A549 (cell line): ENCODE data around the gene GALNTL6. TPM values are rescaled to one million over a fixed set of nuclear protein-coding genes. Genes with fewer than 3 reads are reported as not detected.

Source experiments
- ATAC-seq, 2 experiments: fragments of 200-7000 bp in 1 of 2; fragments of >200 bp in 1 of 2; cut with Nextera tagmentation in 1 of 2; cut with Tn5 transposase in 1 of 2; 3 replicates each; pipeline versions ENCODE4 v1.8.0 to v1.9.1; 2018 to 2020; ENCODE audit warnings: mild to moderate bottlenecking in 1 of 2, moderate library complexity in 1 of 2
- CTCF ChIA-PET: fragments of 300-600 bp; sonication (Branson Sonifier 250); formaldehyde crosslinking; extraction: SDS; loops from one replicate; lab custom pipeline; 2021; ENCODE audit warnings: antibody characterized with exemption, inconsistent platforms; lab: Yijun Ruan, JAX
- POLR2A ChIA-PET: fragments of 350-600 bp; formaldehyde crosslinking; extraction: SDS; loops from one replicate; lab custom pipeline; 2021; ENCODE audit warnings: antibody characterized with exemption, inconsistent platforms; lab: Yijun Ruan, JAX
- DNase-seq, 2 experiments: peaks; one replicate each; pipeline versions ENCODE4 v3.0.0 to v3.0.0-alpha.2; 2011 to 2016; ENCODE audit warnings: low read depth in 1 of 2, low spot score in 1 of 2
- FAIRE-seq: peaks from 2 replicates; lab custom pipeline; 2011; peaks lifted over from hg19 to GRCh38; lab: Jason Lieb, UNC
- H3K27ac ChIP-seq, 2 experiments: fragments of >200 bp; sonication (Bioruptor Twin); formaldehyde crosslinking; 3 replicates each; pipeline ENCODE4 v1.5.1; 2016 to 2017
- H3K4me1 ChIP-seq: fragments of >200 bp; sonication (Bioruptor Twin); formaldehyde crosslinking; 3 replicates; pipeline ENCODE4 v1.6.1; 2016
- H3K4me2 ChIP-seq: fragments of >200 bp; sonication (Bioruptor Twin); formaldehyde crosslinking; 3 replicates; pipeline ENCODE4 v1.6.1; 2016
- H3K4me3 ChIP-seq: fragments of >200 bp; sonication (Bioruptor Twin); formaldehyde crosslinking; 3 replicates; pipeline ENCODE4 v1.5.1; 2016
- H3K9me3 ChIP-seq: fragments of >200 bp; sonication (Bioruptor Twin); formaldehyde crosslinking; 3 replicates; pipeline ENCODE4 v1.6.1; 2016
- CBX8 ChIP-seq: fragments of 200-600 bp; sonication (generic); IDR thresholded peaks from 2 replicates; pipeline ENCODE4 v1.6.1; 2016
- CEBPB ChIP-seq, 2 experiments: fragments of >200 bp in 1 of 2; sonication (Bioruptor Twin) in 1 of 2; formaldehyde crosslinking in 1 of 2; IDR thresholded peaks; 2 replicates each; pipeline ENCODE4 v1.6.1; 2012 to 2016
- CHD4 ChIP-seq: fragments of 200-600 bp; sonication (generic); IDR thresholded peaks from 2 replicates; pipeline ENCODE4 v1.6.1; 2016; ENCODE audit warnings: antibody characterized with exemption, mild to moderate bottlenecking, borderline replicate concordance
- CTCF ChIP-seq: fragments of >200 bp; sonication (Bioruptor Twin); formaldehyde crosslinking; IDR thresholded peaks from 3 replicates; pipeline ENCODE4 v1.5.1; 2016
- EHF ChIP-seq: fragments of 250-450 bp; sonication (Bioruptor Pico); IDR thresholded peaks from 2 replicates; pipeline ENCODE4 v1.5.0; 2020; ENCODE audit warnings: mild to moderate bottlenecking
- ELK1 ChIP-seq: fragments of 150-350 bp; IDR thresholded peaks from 2 replicates; pipeline ENCODE4 v1.6.1; 2014; ENCODE audit warnings: low read depth, mild to moderate bottlenecking, low read length
- FOSB ChIP-seq: fragments of 250-450 bp; sonication (Bioruptor Pico); IDR thresholded peaks from 2 replicates; pipeline ENCODE4 v1.5.0; 2020; ENCODE audit warnings: mild to moderate bottlenecking, moderate library complexity
- HDAC2 ChIP-seq: fragments of 200-600 bp; sonication (generic); IDR thresholded peaks from 2 replicates; pipeline ENCODE4 v1.6.1; 2016
- HMGXB4 ChIP-seq: fragments of 250-450 bp; sonication (Bioruptor Pico); IDR thresholded peaks from 2 replicates; pipeline ENCODE4 v1.5.0; 2021; ENCODE audit warnings: mild to moderate bottlenecking, moderate library complexity, borderline replicate concordance
- HOXA7 ChIP-seq: fragments of 250-450 bp; sonication (Bioruptor Pico); IDR thresholded peaks from 2 replicates; pipeline ENCODE4 v1.5.0; 2020; ENCODE audit warnings: mild to moderate bottlenecking, moderate library complexity
- HOXB5 ChIP-seq: fragments of 250-450 bp; sonication (Bioruptor Pico); IDR thresholded peaks from 2 replicates; pipeline ENCODE4 v1.5.0; 2020; ENCODE audit warnings: mild to moderate bottlenecking, moderate library complexity
- MAZ ChIP-seq: fragments of 150-350 bp; IDR thresholded peaks from 2 replicates; pipeline ENCODE4 v1.6.1; 2014; ENCODE audit warnings: antibody characterized with exemption, low read depth, low read length, borderline replicate concordance
- NPAS2 ChIP-seq: fragments of 250-450 bp; sonication (Bioruptor Pico); IDR thresholded peaks from 2 replicates; pipeline ENCODE4 v1.8.0; 2022; ENCODE audit warnings: mild to moderate bottlenecking, moderate library complexity, borderline replicate concordance
- NR3C1 ChIP-seq: fragments of >200 bp; sonication (Bioruptor Twin); formaldehyde crosslinking; IDR thresholded peaks from 3 replicates; pipeline ENCODE4 v1.6.1; 2017
- PHF8 ChIP-seq: fragments of 200-600 bp; sonication (generic); IDR thresholded peaks from 2 replicates; pipeline ENCODE4 v1.6.1; 2016; ENCODE audit warnings: low read depth, mild to moderate bottlenecking, antibody characterized with exemption, moderate library complexity, borderline replicate concordance
- RARB ChIP-seq: fragments of 250-450 bp; sonication (Bioruptor Pico); IDR thresholded peaks from 2 replicates; pipeline ENCODE4 v1.8.0; 2021; ENCODE audit warnings: mild to moderate bottlenecking, moderate library complexity
- RNF2 ChIP-seq: fragments of 200-600 bp; sonication (generic); IDR thresholded peaks from 2 replicates; pipeline ENCODE4 v1.6.1; 2016; ENCODE audit warnings: low read depth, mild to moderate bottlenecking, antibody characterized with exemption, moderate library complexity, borderline replicate concordance
- SREBF2 ChIP-seq: fragments of 450-650 bp; IDR thresholded peaks from 2 replicates; pipeline ENCODE4 v1.6.1; 2014; ENCODE audit warnings: mild to moderate bottlenecking, moderate library complexity
- TFCP2L1 ChIP-seq: fragments of 250-450 bp; sonication (Bioruptor Pico); IDR thresholded peaks from 2 replicates; pipeline ENCODE4 v1.5.0; 2021; ENCODE audit warnings: mild to moderate bottlenecking
- USF2 ChIP-seq: fragments of 450-650 bp; IDR thresholded peaks from 2 replicates; pipeline ENCODE4 v1.6.1; 2014; ENCODE audit warnings: antibody characterized with exemption
- ZC3H11A ChIP-seq: fragments of 450-650 bp; IDR thresholded peaks from 2 replicates; pipeline ENCODE4 v1.6.1; 2014; ENCODE audit warnings: antibody characterized with exemption, mild to moderate bottlenecking
- ZFP36 ChIP-seq: fragments of 450-650 bp; IDR thresholded peaks from 2 replicates; pipeline ENCODE4 v1.6.1; 2014; ENCODE audit warnings: borderline replicate concordance; ENCODE audit not compliant: partially characterized antibody
- ZNF302 ChIP-seq: fragments of 250-450 bp; sonication (Bioruptor Pico); IDR thresholded peaks from 2 replicates; pipeline ENCODE4 v1.9.0; 2021; ENCODE audit warnings: inconsistent platforms, mild to moderate bottlenecking, moderate library complexity
- WGBS: methylation state at CpG from one replicate; pipeline ENCODE4 v1.1.6; 2017; ENCODE audit errors: missing lambda C conversion rate; 5-methylcytosine and 5-hydroxymethylcytosine counted together
- polyA plus RNA-seq, 4 experiments: library from polyadenylated mRNA; depleted of rRNA in 3 of 4; stranded (reverse); fragments of >200 nt; fragmentation: RNase III in 1 of 4; extraction: RNeasy Plus Mini Kit Qiagen cat#74134 plus additional on column Dnase treatment in 1 of 4; gene quantifications; 2 replicates in 3 of 4; 3 replicates in 1 of 4; pipeline ENCODE4 v1.2.3, GENCODE V29; 2011 to 2017

GALNTL6 gene
- polyA plus RNA-seq, 2 of the 4 experiments (the other 2 are of a cell fraction), result 0.06 to 0.49 TPM

- FAIRE-seq, result no peak
- DNase-seq, result no peak
- POLR2A ChIA-PET, result no interaction called here
- ATAC-seq, result no peak
- no peaks in the 10 kb centered on the region for H3K9me3 ChIP-seq
- H3K4me3 ChIP-seq, result no peak overlapping the region
- no peak for TF ChIP-seq CTCF
- no peak for TF ChIP-seq ELK1
- TF ChIP-seq CBX8, result no peak
- TF ChIP-seq, all 56 proteins: peak for 0
- Histone ChIP-seq H3K4me2 (no peak overlapping the region), H3K4me1 (no peaks in the 10 kb centered on the region), H3K27ac (no peak overlapping the region)
- CTCF ChIA-PET, result no interaction called here
- 93% methylated on average over 1 of the region's 1 CpG for WGBS
These were observed 311.6 kb downstream of the GALNTL6 start for GRCh38 chr4:172124656-172125308.

GRCh38 chr4:172125443-172125842 lies 312.2 kb downstream of the GALNTL6 start:
- no peak for TF ChIP-seq SREBF2
- no peak for TF ChIP-seq ZC3H11A
- TF ChIP-seq NR3C1, result no peak
- no peak for TF ChIP-seq RNF2
- TF ChIP-seq FOSB (CRISPR knock-in tag), result no peak
- no peak for TF ChIP-seq EHF (CRISPR knock-in tag)
- no peak for TF ChIP-seq HDAC2
- TF ChIP-seq HOXB5 (CRISPR knock-in tag), result no peak
- TF ChIP-seq CHD4, result no peak
- TF ChIP-seq TFCP2L1 (CRISPR knock-in tag), result no peak
- TF ChIP-seq HMGXB4 (CRISPR knock-in tag), result no peak
- TF ChIP-seq CEBPB (IDR thresholded peaks at IDR 0.05), result no peak
- TF ChIP-seq CTCF, result no peak
- no peak for TF ChIP-seq ZNF302 (CRISPR knock-in tag)
- FAIRE-seq (no peak), DNase-seq (no peak), ATAC-seq (no peak)
- Histone ChIP-seq H3K4me1 (no peaks in the 10 kb centered on the region), H3K27ac (no peak overlapping the region), H3K9me3 (no peaks in the 10 kb centered on the region), H3K4me2 (no peak overlapping the region), H3K4me3 (no peak overlapping the region)
- ChIA-PET POLR2A (no interaction called here), CTCF (no interaction called here)

GRCh38 chr4:172127168-172127567 lies 314.0 kb downstream of the GALNTL6 start:
- no peak overlapping the region for H3K4me3 ChIP-seq
- 71% methylated on average over 2 of the region's 4 CpGs for WGBS
- no peaks in the 10 kb centered on the region for H3K9me3 ChIP-seq
- no peak overlapping the region for H3K4me2 ChIP-seq
- H3K4me1 ChIP-seq, result no peaks in the 10 kb centered on the region
- no peak for DNase-seq
- ChIA-PET CTCF (no interaction called here), POLR2A (no interaction called here)
- no peak overlapping the region for H3K27ac ChIP-seq
- no peak for ATAC-seq
- no peak for FAIRE-seq
- no peak for TF ChIP-seq EHF (CRISPR knock-in tag)
- no peak for TF ChIP-seq PHF8
- TF ChIP-seq CTCF, result no peak
- TF ChIP-seq ZFP36, result no peak
- no peak for TF ChIP-seq RARB (CRISPR knock-in tag)
- no peak for TF ChIP-seq NPAS2 (CRISPR knock-in tag)
- no peak for TF ChIP-seq USF2
- TF ChIP-seq MAZ, result no peak
- no peak for TF ChIP-seq HOXA7 (CRISPR knock-in tag)
